ENCODE measurements around the gene CYP27C1. TPM values are rescaled to one million over a fixed set of nuclear protein-coding genes. Genes with fewer than 3 reads are reported as not detected.
A peak's percentile ranks its signal among the peaks of the same experiment; 100 is the strongest.

CYP27C1 gene
- total and polyA plus RNA-seq, 12 donors = 0.07 to 0.20 (median 0.13) TPM; not detected in 6

GRCh38 chr2:127134235-127134634, 85.9 kb downstream of the CYP27C1 start:
- H3K27me3 ChIP-seq = peaks cover 0 to 4% (median 0%) of the 10 kb centered on the region in 7 donors
- DNase-seq (no peak), ATAC-seq (no peak)
- H3K27ac ChIP-seq = peak overlapping the region in 1 of 10 donors; percentile 26
- WGBS, 2 donors = 86 to 88% methylated on average over 4 of the region's 4 CpGs
- H3K4me3 ChIP-seq = no peak overlapping the region
- H3K36me3 ChIP-seq = no peaks in the 10 kb centered on the region
- no peak for TF ChIP-seq CTCF (IDR thresholded peaks at IDR 0.05)
- intact Hi-C loops (cut with DNase I) = no loop called here
- H3K4me1 ChIP-seq = peaks cover 0 to 18% (median 0%) of the 10 kb centered on the region in 9 donors
- peaks cover 0 to 6% (median 0%) of the 10 kb centered on the region in 11 donors for H3K9me3 ChIP-seq

Other genes with a start within 250 kb of the CYP27C1 start
- gene BIN1, start 113.1 kb downstream of the CYP27C1 start, total RNA-seq = 10 to 100 TPM; 11.9 to 21.7 (median 16.5) TPM
- 10 to 100 TPM in 1 of 2 donors, 1 to 10 TPM in 1; 8.4 to 10.9 TPM for gene BIN1, start 113.1 kb downstream of the CYP27C1 start, polyA plus RNA-seq
- 10 to 100 TPM; 19.8 to 27.4 (median 23.6) TPM for gene ERCC3, start 73.8 kb upstream of the CYP27C1 start, total RNA-seq
- 10 to 100 TPM; 15.8 to 22.0 TPM for gene ERCC3, start 73.8 kb upstream of the CYP27C1 start, polyA plus RNA-seq
- gene MAP3K2, start 167.7 kb upstream of the CYP27C1 start, total RNA-seq = 10 to 100 TPM; 20.8 to 30.9 (median 26.4) TPM
- gene MAP3K2, start 167.7 kb upstream of the CYP27C1 start, polyA plus RNA-seq = 1 to 10 TPM; 2.9 to 8.8 TPM
- not detected for gene PROC, start 198.1 kb upstream of the CYP27C1 start, total RNA-seq
- not detected for gene PROC, start 198.1 kb upstream of the CYP27C1 start, polyA plus RNA-seq

Data from heart right ventricle (tissue), 16 donors.